ENCODE measurements around the gene CCDC54.

The CCDC54 gene

DNA sequence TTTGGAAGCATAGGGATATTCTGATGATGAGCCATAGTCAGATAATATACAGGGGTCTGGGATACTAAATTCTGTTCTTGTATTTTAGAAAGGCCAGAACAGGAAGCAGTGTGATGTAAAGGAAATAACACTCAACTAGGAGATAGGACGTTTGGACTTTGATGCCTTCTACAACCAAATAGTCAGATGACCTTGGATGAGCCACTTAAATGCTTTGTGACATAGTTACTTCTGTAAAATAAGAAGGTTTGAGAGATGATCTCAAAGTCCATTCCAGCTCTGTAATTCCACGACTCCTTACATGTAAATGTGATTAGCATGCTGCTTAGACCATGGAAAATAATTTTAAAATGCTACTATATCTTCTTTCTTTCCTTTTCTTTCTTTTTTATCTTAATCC, 29.5 kb upstream of the CCDC54 start:
- peak overlapping the region; percentile 19 for H3K4me2 ChIP-seq (ENCODE audit: low read depth, low read length, poor library complexity, severe bottlenecking)
- no peaks in the 10 kb centered on the region for H4K20me1 ChIP-seq (ENCODE audit: insufficient read depth, low read length, poor library complexity, severe bottlenecking)
- H3K79me2 ChIP-seq (ENCODE audit: insufficient read depth, low read length): no peaks in the 10 kb centered on the region
- H3K9me3 ChIP-seq (ENCODE audit: insufficient read depth, low read depth, low read length): no peaks in the 10 kb centered on the region
- no peak overlapping the region for H3K9ac ChIP-seq (ENCODE audit: low read depth, low read length, poor library complexity, severe bottlenecking)
- H3K27me3 ChIP-seq (ENCODE audit: insufficient read depth, low read length, poor library complexity, severe bottlenecking): no peaks in the 10 kb centered on the region
- H2AFZ ChIP-seq (ENCODE audit: low read length): peak overlapping the region; percentile 16; the same call in 1 of the 2 replicates
- no peaks in the 10 kb centered on the region for H3K36me3 ChIP-seq (ENCODE audit: insufficient read depth, low read length)
- TF ChIP-seq, protein P1, sequence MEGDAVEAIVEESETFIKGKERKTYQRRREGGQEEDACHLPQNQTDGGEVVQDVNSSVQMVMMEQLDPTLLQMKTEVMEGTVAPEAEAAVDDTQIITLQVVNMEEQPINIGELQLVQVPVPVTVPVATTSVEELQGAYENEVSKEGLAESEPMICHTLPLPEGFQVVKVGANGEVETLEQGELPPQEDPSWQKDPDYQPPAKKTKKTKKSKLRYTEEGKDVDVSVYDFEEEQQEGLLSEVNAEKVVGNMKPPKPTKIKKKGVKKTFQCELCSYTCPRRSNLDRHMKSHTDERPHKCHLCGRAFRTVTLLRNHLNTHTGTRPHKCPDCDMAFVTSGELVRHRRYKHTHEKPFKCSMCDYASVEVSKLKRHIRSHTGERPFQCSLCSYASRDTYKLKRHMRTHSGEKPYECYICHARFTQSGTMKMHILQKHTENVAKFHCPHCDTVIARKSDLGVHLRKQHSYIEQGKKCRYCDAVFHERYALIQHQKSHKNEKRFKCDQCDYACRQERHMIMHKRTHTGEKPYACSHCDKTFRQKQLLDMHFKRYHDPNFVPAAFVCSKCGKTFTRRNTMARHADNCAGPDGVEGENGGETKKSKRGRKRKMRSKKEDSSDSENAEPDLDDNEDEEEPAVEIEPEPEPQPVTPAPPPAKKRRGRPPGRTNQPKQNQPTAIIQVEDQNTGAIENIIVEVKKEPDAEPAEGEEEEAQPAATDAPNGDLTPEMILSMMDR (conservative IDR thresholded peaks at IDR 0.05; ENCODE audit: low read length): no peak
- no peak for TF ChIP-seq EZH2phosphoT487 (IDR thresholded peaks at IDR 0.05; ENCODE audit: borderline replicate concordance)
- no peak overlapping the region for H3K4me3 ChIP-seq (ENCODE audit: low read length, poor library complexity, severe bottlenecking)
- no peaks in the 10 kb centered on the region for H3K9me2 ChIP-seq (replicated peaks; ENCODE audit: low read depth, low read length)
- H3F3A ChIP-seq (ENCODE audit: low read depth): no peaks in the 10 kb centered on the region
- peaks cover 25% of the 10 kb centered on the region for H3K4me1 ChIP-seq (ENCODE audit: insufficient read depth, low read length, poor library complexity, severe bottlenecking)

DNA sequence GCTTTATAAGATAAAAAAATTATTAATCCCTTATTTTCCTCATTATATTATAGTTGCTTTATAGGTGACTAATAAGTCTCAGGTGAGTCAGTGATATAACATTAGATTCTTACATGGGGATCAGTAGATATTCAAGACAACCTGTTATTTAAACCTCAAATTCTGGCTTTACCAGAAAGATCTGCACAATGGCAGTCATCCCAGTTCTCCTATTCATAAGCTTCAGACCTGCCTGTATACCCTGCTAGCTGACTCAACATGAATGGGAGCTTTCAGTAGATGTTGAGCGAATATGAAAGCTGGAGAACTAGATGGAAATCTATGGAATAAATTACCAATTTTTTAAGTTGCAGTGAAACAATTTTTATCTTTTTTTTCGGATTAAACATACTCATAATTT, 20.5 kb upstream of the CCDC54 start:
- H3K4me1 ChIP-seq (ENCODE audit: insufficient read depth, low read length, poor library complexity, severe bottlenecking): no peaks in the 10 kb centered on the region
- no peaks in the 10 kb centered on the region for H3K27me3 ChIP-seq (ENCODE audit: insufficient read depth, low read length, poor library complexity, severe bottlenecking)
- no peaks in the 10 kb centered on the region for H3K9me2 ChIP-seq (replicated peaks; ENCODE audit: low read depth, low read length)
- no peaks in the 10 kb centered on the region for H3K79me2 ChIP-seq (ENCODE audit: insufficient read depth, low read length)
- no peak overlapping the region for H3K4me3 ChIP-seq (ENCODE audit: low read length, poor library complexity, severe bottlenecking)
- no peak overlapping the region for H3K9ac ChIP-seq (ENCODE audit: low read depth, low read length, poor library complexity, severe bottlenecking)
- no peak overlapping the region for H3K4me2 ChIP-seq (ENCODE audit: low read depth, low read length, poor library complexity, severe bottlenecking)
- TF ChIP-seq, protein P1 (conservative IDR thresholded peaks at IDR 0.05; ENCODE audit: low read length): no peak
- H3F3A ChIP-seq (ENCODE audit: low read depth): no peaks in the 10 kb centered on the region
- H4K20me1 ChIP-seq (ENCODE audit: insufficient read depth, low read length, poor library complexity, severe bottlenecking): no peaks in the 10 kb centered on the region
- no peaks in the 10 kb centered on the region for H3K9me3 ChIP-seq (ENCODE audit: insufficient read depth, low read depth, low read length)
- H3K36me3 ChIP-seq (ENCODE audit: insufficient read depth, low read length): no peaks in the 10 kb centered on the region
- H2AFZ ChIP-seq (ENCODE audit: low read length): no peak overlapping the region

DNA sequence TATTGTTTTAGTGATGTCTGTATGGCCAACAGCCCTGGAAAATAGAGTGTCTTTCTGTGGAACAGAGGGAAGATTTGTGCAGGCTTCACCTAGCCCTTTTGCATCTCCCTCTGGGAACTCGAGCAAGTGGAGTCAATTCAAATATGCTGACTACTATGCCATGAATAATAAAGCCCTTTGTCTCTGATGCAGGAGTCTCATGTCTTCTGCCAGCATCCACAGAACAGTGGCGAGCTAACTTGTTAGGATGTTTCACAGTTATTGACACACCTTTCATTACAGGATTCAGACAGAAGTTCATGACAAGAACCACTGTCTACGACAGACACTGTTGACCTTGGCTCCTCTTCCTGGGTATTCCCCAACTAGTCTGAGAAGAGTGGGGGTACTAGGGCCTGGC, 15.6 kb upstream of the CCDC54 start:
- no peak overlapping the region for H2AFZ ChIP-seq (ENCODE audit: low read length)
- H3F3A ChIP-seq (ENCODE audit: low read depth): no peaks in the 10 kb centered on the region
- no peaks in the 10 kb centered on the region for H3K27me3 ChIP-seq (ENCODE audit: insufficient read depth, low read length, poor library complexity, severe bottlenecking)
- no peak overlapping the region for H3K9ac ChIP-seq (ENCODE audit: low read depth, low read length, poor library complexity, severe bottlenecking)
- no peak overlapping the region for H3K4me3 ChIP-seq (ENCODE audit: low read length, poor library complexity, severe bottlenecking)
- peaks cover under 1% of the 10 kb centered on the region for H3K4me1 ChIP-seq (ENCODE audit: insufficient read depth, low read length, poor library complexity, severe bottlenecking)
- TF ChIP-seq, protein P1 (conservative IDR thresholded peaks at IDR 0.05; ENCODE audit: low read length): no peak
- no peak for TF ChIP-seq EZH2phosphoT487 (IDR thresholded peaks at IDR 0.05; ENCODE audit: borderline replicate concordance)
- no peak overlapping the region for H3K4me2 ChIP-seq (ENCODE audit: low read depth, low read length, poor library complexity, severe bottlenecking)
- H3K9me2 ChIP-seq (replicated peaks; ENCODE audit: low read depth, low read length): no peaks in the 10 kb centered on the region
- no peaks in the 10 kb centered on the region for H4K20me1 ChIP-seq (ENCODE audit: insufficient read depth, low read length, poor library complexity, severe bottlenecking)
- no peaks in the 10 kb centered on the region for H3K36me3 ChIP-seq (ENCODE audit: insufficient read depth, low read length)
- no peaks in the 10 kb centered on the region for H3K79me2 ChIP-seq (ENCODE audit: insufficient read depth, low read length)
- H3K9me3 ChIP-seq (ENCODE audit: insufficient read depth, low read depth, low read length): no peaks in the 10 kb centered on the region

All from Loucy (cell line).